HEK293 (cell line): Measurements from ENCODE around the gene ADAMTSL2.

Experiments
- CTCF ChIA-PET: fragments of 350-600 bp; formaldehyde crosslinking; extraction: SDS; loops from one replicate; lab custom pipeline; 2021; ENCODE audit warnings: antibody characterized with exemption; lab: Yijun Ruan, JAX
- POLR2A ChIA-PET: fragments of 300-600 bp; formaldehyde crosslinking; extraction: SDS; loops from one replicate; lab custom pipeline; 2020; ENCODE audit warnings: antibody characterized with exemption, inconsistent platforms; lab: Yijun Ruan, JAX
- H3K27ac ChIP-seq: fragments of 200-500 bp; sonication (Bioruptor generic); 2 replicates; pipeline ENCODE4 v1.5.1; 2014; ENCODE audit warnings: low read depth, low read length, control low read depth, inconsistent platforms; ENCODE audit errors: extremely low read depth
- H3K36me3 ChIP-seq, 2 experiments: fragments of 200-500 bp in 1 of 2; sonication (Bioruptor generic) in 1 of 2; 1 replicate in 1 of 2; 2 replicates in 1 of 2; pipeline ENCODE4 v1.5.1; 2014 to 2017; ENCODE audit warnings: inconsistent platforms in 2 of 2, low read length in 2 of 2; ENCODE audit not compliant: control insufficient read depth in 2 of 2, insufficient read depth in 1 of 2
- H3K4me1 ChIP-seq: fragments of 200-500 bp; sonication (Bioruptor generic); 2 replicates; pipeline ENCODE4 v1.5.1; 2014; ENCODE audit warnings: mild to moderate bottlenecking, low read length, inconsistent platforms; ENCODE audit not compliant: control insufficient read depth, insufficient read depth
- H3K4me3 ChIP-seq: 2 replicates; pipeline ENCODE4 v1.5.1; 2011; ENCODE audit warnings: low read depth, mild to moderate bottlenecking, control low read depth, low read length, moderate library complexity
- H3K9me3 ChIP-seq: fragments of 200-500 bp; sonication (Bioruptor generic); 2 replicates; pipeline ENCODE4 v1.5.1; 2014; ENCODE audit warnings: low read depth, low read length, inconsistent platforms; ENCODE audit not compliant: control insufficient read depth, insufficient read depth
- BCL11A ChIP-seq: fragments of 450-650 bp; formaldehyde crosslinking; IDR thresholded peaks from 2 replicates; pipeline ENCODE4 v1.5.1; 2016; ENCODE audit warnings: low read depth, missing biosample characterization, missing genetic modification characterization
- EGR2 ChIP-seq: fragments of 450-650 bp; formaldehyde crosslinking; IDR thresholded peaks from 2 replicates; pipeline ENCODE4 v1.5.1; 2016; ENCODE audit warnings: low read depth, missing biosample characterization, missing genetic modification characterization
- SCRT1 ChIP-seq: fragments of 450-650 bp; formaldehyde crosslinking; IDR thresholded peaks from 2 replicates; pipeline ENCODE4 v1.5.1; 2016; ENCODE audit warnings: missing biosample characterization, missing genetic modification characterization, borderline replicate concordance
- SP3 ChIP-seq: fragments of 450-650 bp; formaldehyde crosslinking; IDR thresholded peaks from 2 replicates; pipeline ENCODE4 v1.5.1; 2016; ENCODE audit warnings: missing biosample characterization, missing genetic modification characterization
- WT1 ChIP-seq: fragments of 450-650 bp; formaldehyde crosslinking; IDR thresholded peaks from 2 replicates; pipeline ENCODE4 v1.5.1; 2016; ENCODE audit warnings: missing biosample characterization, missing genetic modification characterization
- ZFHX2 ChIP-seq: fragments of 450-650 bp; formaldehyde crosslinking; conservative IDR thresholded peaks from 2 replicates; pipeline ENCODE4 v1.5.1; 2016; ENCODE audit warnings: missing biosample characterization, missing genetic modification characterization
- ZFP37 ChIP-seq: fragments of 450-650 bp; formaldehyde crosslinking; IDR thresholded peaks from 2 replicates; pipeline ENCODE4 v1.5.1; 2016; ENCODE audit warnings: missing biosample characterization, missing genetic modification characterization
- ZFP41 ChIP-seq: fragments of 450-650 bp; formaldehyde crosslinking; IDR thresholded peaks from 2 replicates; pipeline ENCODE4 v1.5.1; 2016; ENCODE audit warnings: missing biosample characterization, missing genetic modification characterization, borderline replicate concordance
- ZNF266 ChIP-seq: fragments of 450-650 bp; formaldehyde crosslinking; IDR thresholded peaks from 2 replicates; pipeline ENCODE4 v1.5.1; 2016; ENCODE audit warnings: missing biosample characterization, missing genetic modification characterization, low read depth
- ZNF324 ChIP-seq: fragments of 450-650 bp; formaldehyde crosslinking; IDR thresholded peaks from 2 replicates; pipeline ENCODE4 v1.5.1; 2016; ENCODE audit warnings: missing biosample characterization, missing genetic modification characterization
- ZNF548 ChIP-seq: fragments of 450-650 bp; formaldehyde crosslinking; IDR thresholded peaks from 2 replicates; pipeline ENCODE4 v1.5.1; 2016; ENCODE audit warnings: missing biosample characterization, missing genetic modification characterization
- ZNF561 ChIP-seq: fragments of 450-650 bp; IDR thresholded peaks from 2 replicates; pipeline ENCODE4 v1.5.1; 2018; ENCODE audit warnings: missing biosample characterization, missing genetic modification characterization, borderline replicate concordance
- ZNF768 ChIP-seq: fragments of 450-650 bp; formaldehyde crosslinking; IDR thresholded peaks from 2 replicates; pipeline ENCODE4 v1.5.1; 2018; ENCODE audit warnings: missing biosample characterization, mild to moderate bottlenecking, missing genetic modification characterization
- TF ChIP-seq, protein P1 (sequence below): fragments of 450-650 bp; formaldehyde crosslinking; IDR thresholded peaks from 2 replicates; pipeline ENCODE4 v1.5.1; 2017; ENCODE audit warnings: missing biosample characterization, missing genetic modification characterization
- TF ChIP-seq, protein P2 (sequence below): fragments of 450-650 bp; formaldehyde crosslinking; IDR thresholded peaks from 2 replicates; pipeline ENCODE4 v1.5.1; 2016; ENCODE audit warnings: missing biosample characterization, missing genetic modification characterization
- TF ChIP-seq, protein P3 (sequence below): fragments of 450-650 bp; formaldehyde crosslinking; IDR thresholded peaks from 2 replicates; pipeline ENCODE4 v1.5.1; 2016; ENCODE audit warnings: missing biosample characterization, missing genetic modification characterization
- TF ChIP-seq, protein P4 (sequence below): fragments of 450-650 bp; formaldehyde crosslinking; IDR thresholded peaks from 2 replicates; pipeline ENCODE4 v1.5.1; 2017; ENCODE audit warnings: missing biosample characterization, missing genetic modification characterization

ADAMTSL2 gene

DNA sequence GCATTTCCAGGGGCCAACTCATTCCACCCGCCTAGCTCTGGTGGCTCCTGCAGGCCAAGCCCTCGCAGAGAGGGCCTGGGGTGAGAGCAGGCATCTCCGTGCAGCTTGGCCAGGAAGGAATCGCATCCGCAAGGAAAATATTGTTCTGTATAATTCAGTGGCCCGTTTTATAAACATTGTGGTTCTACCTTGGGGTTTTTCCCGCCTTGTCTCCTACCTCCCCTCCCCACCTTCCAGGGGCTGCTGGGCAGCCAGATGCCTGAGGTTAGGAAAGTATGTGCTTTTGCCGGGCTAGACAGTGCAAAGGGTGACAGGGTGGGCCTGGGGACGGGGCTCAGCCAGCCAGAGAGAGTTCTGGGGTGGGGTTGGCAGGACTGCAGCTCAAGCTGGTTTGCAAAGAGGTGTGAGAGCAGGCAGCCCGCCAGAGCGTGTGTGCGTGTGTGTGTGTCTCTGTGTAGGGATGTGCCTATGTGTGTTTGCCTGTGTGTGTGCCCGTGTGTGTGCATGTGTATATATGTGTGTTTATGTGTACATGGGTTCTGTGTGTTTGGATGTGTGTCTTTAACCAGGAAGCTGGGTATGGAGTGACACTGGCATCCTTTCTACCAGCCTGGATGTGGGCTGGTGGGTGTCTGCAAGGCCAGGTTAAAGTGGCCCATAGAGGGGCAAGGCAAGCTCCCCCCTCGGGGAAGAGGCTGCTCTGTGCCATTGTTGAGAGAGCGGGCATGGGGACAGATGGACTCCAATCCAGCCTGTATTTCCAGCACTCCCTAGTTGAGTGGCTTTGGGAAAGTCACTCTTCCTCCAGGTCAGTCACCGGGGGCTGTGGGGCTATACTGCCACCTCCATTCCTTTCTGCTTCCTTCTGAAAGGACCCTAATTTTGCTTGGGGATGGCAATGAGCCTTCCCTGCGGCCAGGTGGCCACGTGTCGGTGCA, 45.0 kb upstream of the ADAMTSL2 start:
- TF ChIP-seq ZNF768, result no peak
- TF ChIP-seq, protein P1, sequence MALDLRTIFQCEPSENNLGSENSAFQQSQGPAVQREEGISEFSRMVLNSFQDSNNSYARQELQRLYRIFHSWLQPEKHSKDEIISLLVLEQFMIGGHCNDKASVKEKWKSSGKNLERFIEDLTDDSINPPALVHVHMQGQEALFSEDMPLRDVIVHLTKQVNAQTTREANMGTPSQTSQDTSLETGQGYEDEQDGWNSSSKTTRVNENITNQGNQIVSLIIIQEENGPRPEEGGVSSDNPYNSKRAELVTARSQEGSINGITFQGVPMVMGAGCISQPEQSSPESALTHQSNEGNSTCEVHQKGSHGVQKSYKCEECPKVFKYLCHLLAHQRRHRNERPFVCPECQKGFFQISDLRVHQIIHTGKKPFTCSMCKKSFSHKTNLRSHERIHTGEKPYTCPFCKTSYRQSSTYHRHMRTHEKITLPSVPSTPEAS (tag by site-specific recombination), result peak; percentile 61
- TF ChIP-seq, all 188 proteins: peak for 1
- no peak overlapping the region for H3K27ac ChIP-seq
- no peaks in the 10 kb centered on the region for H3K36me3 ChIP-seq
- ChIA-PET POLR2A (interaction anchor here (0.6 to 1.5 kb wide), 3 partner anchors 11 to 1961 kb away, joined by 4 read pairs; partner anchors contain the start of genes MED22, RPL7A and SLC2A6), CTCF (interaction anchor here (0.6 to 1.8 kb wide), 8 partner anchors 10 to 467 kb away, joined by 3 to 6 read pairs (median 3); partner anchors contain the start of gene CACFD1)
- no peak overlapping the region for H3K4me3 ChIP-seq
- no peaks in the 10 kb centered on the region for H3K9me3 ChIP-seq
- H3K4me1 ChIP-seq, result no peaks in the 10 kb centered on the region

DNA sequence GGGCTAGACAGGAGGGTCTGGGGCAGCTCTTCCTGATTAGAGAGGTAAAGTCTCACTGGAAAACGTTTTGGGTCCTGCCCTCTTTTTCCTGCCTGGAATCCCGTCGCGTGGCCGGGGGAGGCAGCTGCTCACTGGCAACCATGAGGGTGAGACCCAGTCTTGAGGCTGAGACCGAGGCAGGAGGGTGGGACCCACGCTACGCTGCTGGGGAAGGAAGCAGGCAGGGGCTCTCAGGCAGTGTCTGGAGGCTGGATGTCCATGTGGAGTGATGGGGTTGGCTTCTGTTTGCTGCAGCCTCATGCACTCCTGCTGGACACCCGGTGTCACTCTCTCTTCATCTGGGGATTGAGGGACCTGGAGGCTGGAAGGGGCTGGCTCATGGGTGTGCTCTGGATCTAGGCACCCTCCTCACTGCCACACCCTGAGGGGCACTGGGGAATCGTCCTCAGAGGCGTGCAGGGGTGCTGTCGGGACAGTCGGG, 44.3 kb upstream of the ADAMTSL2 start:
- Histone ChIP-seq H3K4me3 (no peak overlapping the region), H3K9me3 (no peaks in the 10 kb centered on the region), H3K4me1 (no peaks in the 10 kb centered on the region), H3K27ac (no peak overlapping the region), H3K36me3 (no peaks in the 10 kb centered on the region)
- CTCF ChIA-PET, result interaction anchor here (0.6 to 1.8 kb wide), 10 partner anchors 9 to 468 kb away, joined by 3 to 6 read pairs (median 4); no protein-coding TSS in a partner anchor
- POLR2A ChIA-PET, result interaction anchor here (0.6 to 1.5 kb wide), 3 partner anchors 11 to 1961 kb away, joined by 3 to 4 read pairs (median 4); partner anchors contain the start of gene SLC2A6
- TF ChIP-seq SCRT1 (tag by site-specific recombination), result no peak
- TF ChIP-seq BCL11A (tag by site-specific recombination), result no peak
- TF ChIP-seq ZFP41 (tag by site-specific recombination), result no peak
- TF ChIP-seq ZNF548 (tag by site-specific recombination), result no peak

DNA sequence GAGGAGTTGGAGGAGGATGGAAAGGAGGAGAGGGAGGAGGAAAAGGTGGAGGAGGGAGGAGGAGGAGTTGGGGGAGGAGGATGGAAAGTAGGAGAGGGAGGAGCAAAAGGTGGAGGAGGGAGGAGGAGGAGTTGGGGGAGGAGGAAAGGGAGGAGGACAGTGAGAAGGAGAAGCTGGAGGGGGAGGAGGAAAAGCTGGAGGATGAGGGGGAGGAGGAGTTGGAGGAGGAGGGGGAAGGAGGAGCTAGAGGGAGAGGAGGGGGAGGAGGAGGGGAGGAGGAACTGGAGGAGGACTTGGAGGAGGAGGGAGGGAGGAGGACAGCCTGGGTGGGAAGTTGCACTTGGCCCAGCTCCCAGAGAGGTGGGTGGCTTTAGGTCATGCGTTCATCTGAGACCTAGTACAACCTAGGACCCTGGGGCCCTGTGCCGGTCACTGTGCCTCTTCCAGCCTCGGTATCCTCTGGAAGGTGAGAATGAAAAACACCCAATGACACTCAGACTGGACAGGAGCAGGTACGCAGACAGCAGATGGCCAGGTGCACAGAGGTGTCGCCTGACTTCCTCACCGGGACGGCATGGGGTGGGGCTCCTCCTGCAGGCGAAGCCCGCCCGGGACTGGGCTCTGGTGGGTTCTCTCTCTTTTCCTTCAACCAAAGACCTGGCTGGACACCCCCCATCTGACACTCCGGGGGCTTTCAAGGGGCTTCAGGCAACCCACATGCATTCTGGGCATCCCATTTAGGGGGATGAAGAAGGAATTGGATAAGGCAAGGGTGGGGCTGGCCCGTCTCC, 43.4 kb upstream of the ADAMTSL2 start:
- Histone ChIP-seq H3K9me3 (no peaks in the 10 kb centered on the region), H3K4me3 (no peak overlapping the region), H3K4me1 (no peaks in the 10 kb centered on the region), H3K27ac (no peak overlapping the region), H3K36me3 (no peaks in the 10 kb centered on the region)
- ChIA-PET CTCF (interaction anchor here (0.6 to 1.8 kb wide), 9 partner anchors 12 to 469 kb away, joined by 3 to 6 read pairs (median 3); no protein-coding TSS in a partner anchor), POLR2A (interaction anchor here (0.6 to 1.5 kb wide), 2 partner anchors 12 to 67 kb away, joined by 3 to 4 read pairs; partner anchors contain the start of gene SLC2A6)
- TF ChIP-seq ZFP37 (tag by site-specific recombination), result no peak
- peak; percentile 98 for TF ChIP-seq ZFHX2 (tag by site-specific recombination)
- peak; percentile 90 for TF ChIP-seq SP3 (tag by site-specific recombination)
- TF ChIP-seq, protein P2, sequence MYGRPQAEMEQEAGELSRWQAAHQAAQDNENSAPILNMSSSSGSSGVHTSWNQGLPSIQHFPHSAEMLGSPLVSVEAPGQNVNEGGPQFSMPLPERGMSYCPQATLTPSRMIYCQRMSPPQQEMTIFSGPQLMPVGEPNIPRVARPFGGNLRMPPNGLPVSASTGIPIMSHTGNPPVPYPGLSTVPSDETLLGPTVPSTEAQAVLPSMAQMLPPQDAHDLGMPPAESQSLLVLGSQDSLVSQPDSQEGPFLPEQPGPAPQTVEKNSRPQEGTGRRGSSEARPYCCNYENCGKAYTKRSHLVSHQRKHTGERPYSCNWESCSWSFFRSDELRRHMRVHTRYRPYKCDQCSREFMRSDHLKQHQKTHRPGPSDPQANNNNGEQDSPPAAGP (tag by site-specific recombination), result 0 out of 2 replicates have a peak, but pooled peaks have one; percentile 6
- TF ChIP-seq WT1 (tag by site-specific recombination), result peak; percentile 22; the same call in 1 of the 2 replicates
- no peak for TF ChIP-seq ZNF561 (tag by site-specific recombination)
- TF ChIP-seq, protein P3, sequence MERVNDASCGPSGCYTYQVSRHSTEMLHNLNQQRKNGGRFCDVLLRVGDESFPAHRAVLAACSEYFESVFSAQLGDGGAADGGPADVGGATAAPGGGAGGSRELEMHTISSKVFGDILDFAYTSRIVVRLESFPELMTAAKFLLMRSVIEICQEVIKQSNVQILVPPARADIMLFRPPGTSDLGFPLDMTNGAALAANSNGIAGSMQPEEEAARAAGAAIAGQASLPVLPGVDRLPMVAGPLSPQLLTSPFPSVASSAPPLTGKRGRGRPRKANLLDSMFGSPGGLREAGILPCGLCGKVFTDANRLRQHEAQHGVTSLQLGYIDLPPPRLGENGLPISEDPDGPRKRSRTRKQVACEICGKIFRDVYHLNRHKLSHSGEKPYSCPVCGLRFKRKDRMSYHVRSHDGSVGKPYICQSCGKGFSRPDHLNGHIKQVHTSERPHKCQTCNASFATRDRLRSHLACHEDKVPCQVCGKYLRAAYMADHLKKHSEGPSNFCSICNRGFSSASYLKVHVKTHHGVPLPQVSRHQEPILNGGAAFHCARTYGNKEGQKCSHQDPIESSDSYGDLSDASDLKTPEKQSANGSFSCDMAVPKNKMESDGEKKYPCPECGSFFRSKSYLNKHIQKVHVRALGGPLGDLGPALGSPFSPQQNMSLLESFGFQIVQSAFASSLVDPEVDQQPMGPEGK (tag by site-specific recombination), result no peak
- TF ChIP-seq ZNF266, result no peak
- TF ChIP-seq, protein P4, sequence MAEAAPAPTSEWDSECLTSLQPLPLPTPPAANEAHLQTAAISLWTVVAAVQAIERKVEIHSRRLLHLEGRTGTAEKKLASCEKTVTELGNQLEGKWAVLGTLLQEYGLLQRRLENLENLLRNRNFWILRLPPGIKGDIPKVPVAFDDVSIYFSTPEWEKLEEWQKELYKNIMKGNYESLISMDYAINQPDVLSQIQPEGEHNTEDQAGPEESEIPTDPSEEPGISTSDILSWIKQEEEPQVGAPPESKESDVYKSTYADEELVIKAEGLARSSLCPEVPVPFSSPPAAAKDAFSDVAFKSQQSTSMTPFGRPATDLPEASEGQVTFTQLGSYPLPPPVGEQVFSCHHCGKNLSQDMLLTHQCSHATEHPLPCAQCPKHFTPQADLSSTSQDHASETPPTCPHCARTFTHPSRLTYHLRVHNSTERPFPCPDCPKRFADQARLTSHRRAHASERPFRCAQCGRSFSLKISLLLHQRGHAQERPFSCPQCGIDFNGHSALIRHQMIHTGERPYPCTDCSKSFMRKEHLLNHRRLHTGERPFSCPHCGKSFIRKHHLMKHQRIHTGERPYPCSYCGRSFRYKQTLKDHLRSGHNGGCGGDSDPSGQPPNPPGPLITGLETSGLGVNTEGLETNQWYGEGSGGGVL (tag by site-specific recombination), result peak; percentile 84
- TF ChIP-seq ZNF324 (tag by site-specific recombination), result no peak
- TF ChIP-seq EGR2 (tag by site-specific recombination), result peak; percentile 97
